LNCAP (cell line): ENCODE results near the gene TMOD1.

ENCODE experiments used
- CTCF ChIP-seq: fragments of 450-650 bp; IDR thresholded peaks from 2 replicates; pipeline ENCODE4 v1.5.1; 2017; ENCODE audit warnings: mild to moderate bottlenecking

The TMOD1 gene

GRCh38 chr9:97502984-97503861 lies 1.8 kb downstream of the TMOD1 start:
- TF ChIP-seq CTCF = no peak

- no peak for TF ChIP-seq CTCF
Observed at GRCh38 chr9:97503862-97504210, 2.4 kb downstream of the TMOD1 start.

GRCh38 chr9:97504381-97505216 lies 3.1 kb downstream of the TMOD1 start:
- no peak for TF ChIP-seq CTCF

- TF ChIP-seq CTCF = no peak
Observed at GRCh38 chr9:97505845-97506244, 4.4 kb downstream of the TMOD1 start.

- TF ChIP-seq CTCF = no peak
Observed at GRCh38 chr9:97506306-97506705, 4.8 kb downstream of the TMOD1 start.

- TF ChIP-seq CTCF = no peak
Observed at GRCh38 chr9:97506787-97507186, 5.3 kb downstream of the TMOD1 start.

- no peak for TF ChIP-seq CTCF
Observed at GRCh38 chr9:97507428-97507984, 6.0 kb downstream of the TMOD1 start.
